ENCODE results near the gene SAMD11. TPM values are rescaled to one million over a fixed set of nuclear protein-coding genes. Genes with fewer than 3 reads are reported as not detected.
A peak's percentile ranks its signal among the peaks of the same experiment; 100 is the strongest.
"Not testable (repeated sequence)": the region's sequence is repeated elsewhere in the genome, so short reads cannot be mapped to it uniquely, and the experiment has no call there.

Gene SAMD11
- under 1 TPM in 1 of 3 donors, not detected in 2; 0.14 TPM for polyA plus RNA-seq

- no peaks in the 10 kb centered on the region for H3K36me3 Mint-ChIP-seq
- peaks cover 8 to 22% (median 20%) of the 10 kb centered on the region in 3 donors for H3K27me3 Mint-ChIP-seq (ENCODE audit: low read depth in 3 of 3)
- peak within 1 kb of the TSS in 3 of 6 donors; percentile 34 to 59 (median 35) for H3K27ac Mint-ChIP-seq
- peaks cover 6 to 13% of the 10 kb centered on the region in 2 donors for H3K4me1 Mint-ChIP-seq
- DNase-seq, result peak; percentile 44 to 63 (median 51)
- H3K4me3 Mint-ChIP-seq, result peak within 1 kb of the TSS; percentile 72 to 86 (median 82)
- no peaks in the 10 kb centered on the region for H3K9me3 Mint-ChIP-seq
These were observed at the start of gene SAMD11 for GRCh38 chr1:923131-923990. Gene SAMD11, plus strand, starts transcription at chr1:923923. Its CDS starts 509 bp downstream, at chr1:924432.

- H3K4me3 Mint-ChIP-seq; DNase-seq; H3K27ac Mint-ChIP-seq; H3K4me1 Mint-ChIP-seq; H3K27me3 Mint-ChIP-seq (ENCODE audit: low read depth in 3 of 3); H3K36me3 Mint-ChIP-seq; H3K9me3 Mint-ChIP-seq: not testable (repeated sequence)
These were observed 47.1 kb upstream of the SAMD11 start for GRCh38 chr1:876428-877208.

GRCh38 chr1:877209-877986 lies 46.3 kb upstream of the SAMD11 start:
- not testable (repeated sequence) for H3K4me1 Mint-ChIP-seq, H3K27ac Mint-ChIP-seq, H3K4me3 Mint-ChIP-seq, DNase-seq, H3K36me3 Mint-ChIP-seq, H3K9me3 Mint-ChIP-seq
- H3K27me3 Mint-ChIP-seq (ENCODE audit: low read depth in 3 of 3), result peaks cover 2 to 10% (median 2%) of the 10 kb centered on the region in 3 donors

GRCh38 chr1:880511-880910 lies 43.2 kb upstream of the SAMD11 start:
- H3K27ac Mint-ChIP-seq, H3K9me3 Mint-ChIP-seq, DNase-seq, H3K4me3 Mint-ChIP-seq, H3K4me1 Mint-ChIP-seq, H3K36me3 Mint-ChIP-seq: not testable (repeated sequence)
- peaks cover 5 to 19% (median 10%) of the 10 kb centered on the region in 3 donors for H3K27me3 Mint-ChIP-seq (ENCODE audit: low read depth in 3 of 3)

GRCh38 chr1:880915-881314 lies 42.8 kb upstream of the SAMD11 start:
- not testable (repeated sequence) for DNase-seq, H3K27ac Mint-ChIP-seq, H3K4me3 Mint-ChIP-seq, H3K4me1 Mint-ChIP-seq, H3K36me3 Mint-ChIP-seq, H3K9me3 Mint-ChIP-seq
- H3K27me3 Mint-ChIP-seq (ENCODE audit: low read depth in 3 of 3), result peaks cover 5 to 21% (median 10%) of the 10 kb centered on the region in 3 donors

GRCh38 chr1:886311-886710 lies 37.4 kb upstream of the SAMD11 start:
- Mint-ChIP-seq H3K27me3 (ENCODE audit: low read depth in 3 of 3) (peaks cover 10 to 38% (median 11%) of the 10 kb centered on the region in 3 donors), H3K4me1 (no peaks in the 10 kb centered on the region), H3K4me3 (no peak overlapping the region), H3K9me3 (no peaks in the 10 kb centered on the region), H3K27ac (no peak overlapping the region), H3K36me3 (no peaks in the 10 kb centered on the region)
- no peak for DNase-seq

- DNase-seq, result no peak
- Mint-ChIP-seq H3K36me3 (no peaks in the 10 kb centered on the region), H3K9me3 (no peaks in the 10 kb centered on the region), H3K4me1 (no peaks in the 10 kb centered on the region), H3K27me3 (ENCODE audit: low read depth in 3 of 3) (peaks cover 10 to 38% (median 11%) of the 10 kb centered on the region in 3 donors), H3K27ac (no peak overlapping the region), H3K4me3 (no peak overlapping the region)
These were observed 37.0 kb upstream of the SAMD11 start for GRCh38 chr1:886760-887159.

- Mint-ChIP-seq H3K27ac (no peak overlapping the region), H3K9me3 (no peaks in the 10 kb centered on the region), H3K4me3 (no peak overlapping the region), H3K27me3 (ENCODE audit: low read depth in 3 of 3) (peaks cover 8 to 37% (median 11%) of the 10 kb centered on the region in 3 donors), H3K4me1 (no peaks in the 10 kb centered on the region), H3K36me3 (no peaks in the 10 kb centered on the region)
- no peak for DNase-seq
These were observed 35.4 kb upstream of the SAMD11 start for GRCh38 chr1:888297-888696.

- not testable (repeated sequence) for H3K4me1 Mint-ChIP-seq, H3K9me3 Mint-ChIP-seq, H3K27ac Mint-ChIP-seq, H3K36me3 Mint-ChIP-seq, H3K4me3 Mint-ChIP-seq, DNase-seq
- H3K27me3 Mint-ChIP-seq (ENCODE audit: low read depth in 3 of 3), result peaks cover 5 to 32% (median 8%) of the 10 kb centered on the region in 3 donors
These were observed 33.9 kb upstream of the SAMD11 start for GRCh38 chr1:889774-890173.

GRCh38 chr1:890234-890633 lies 33.5 kb upstream of the SAMD11 start:
- not testable (repeated sequence) for DNase-seq, H3K36me3 Mint-ChIP-seq, H3K4me3 Mint-ChIP-seq, H3K4me1 Mint-ChIP-seq, H3K27ac Mint-ChIP-seq, H3K9me3 Mint-ChIP-seq
- H3K27me3 Mint-ChIP-seq (ENCODE audit: low read depth in 3 of 3), result peaks cover 5 to 33% (median 8%) of the 10 kb centered on the region in 3 donors

- H3K27me3 Mint-ChIP-seq (ENCODE audit: low read depth in 3 of 3), result peaks cover 5 to 34% (median 12%) of the 10 kb centered on the region in 3 donors
- H3K4me3 Mint-ChIP-seq, result no peak overlapping the region
- H3K4me1 Mint-ChIP-seq, result no peaks in the 10 kb centered on the region
- H3K9me3 Mint-ChIP-seq, result no peaks in the 10 kb centered on the region
- no peak overlapping the region for H3K27ac Mint-ChIP-seq
- no peak for DNase-seq
- H3K36me3 Mint-ChIP-seq, result no peaks in the 10 kb centered on the region
These were observed 33.1 kb upstream of the SAMD11 start for GRCh38 chr1:890661-891060.

GRCh38 chr1:897226-897625 lies 26.5 kb upstream of the SAMD11 start:
- peaks cover 0 to 5% (median 0%) of the 10 kb centered on the region in 3 donors for H3K36me3 Mint-ChIP-seq
- H3K4me1 Mint-ChIP-seq, result peaks cover 11% of the 10 kb centered on the region in 2 donors
- no peak overlapping the region for H3K27ac Mint-ChIP-seq
- peaks cover 0 to 13% (median 0%) of the 10 kb centered on the region in 6 donors for H3K9me3 Mint-ChIP-seq
- H3K4me3 Mint-ChIP-seq, result no peak overlapping the region
- no peak for DNase-seq
- peaks cover 8 to 18% (median 15%) of the 10 kb centered on the region in 3 donors for H3K27me3 Mint-ChIP-seq (ENCODE audit: low read depth in 3 of 3)

GRCh38 chr1:897951-898350 lies 25.8 kb upstream of the SAMD11 start:
- H3K27ac Mint-ChIP-seq, result peak overlapping the region in 1 of 6 donors; percentile 40
- H3K36me3 Mint-ChIP-seq, DNase-seq: not testable (repeated sequence)
- peaks cover 11% of the 10 kb centered on the region in 2 donors for H3K4me1 Mint-ChIP-seq
- peaks cover 7 to 18% (median 15%) of the 10 kb centered on the region in 3 donors for H3K27me3 Mint-ChIP-seq (ENCODE audit: low read depth in 3 of 3)
- peak overlapping the region in 2 of 5 donors; percentile 66 to 76 for H3K4me3 Mint-ChIP-seq
- peaks cover 0 to 13% (median 0%) of the 10 kb centered on the region in 6 donors for H3K9me3 Mint-ChIP-seq
